A673 (cell line): ENCODE results near the gene RFTN1.

Experiments
- CTCF ChIP-seq: fragments of 300-800, 200-600 bp; sonication (generic); conservative IDR thresholded peaks from 2 replicates; pipeline ENCODE4 v1.5.1; 2017; ENCODE audit warnings: low read depth, mild to moderate bottlenecking, antibody characterized with exemption, low read length, moderate library complexity, mixed read lengths
- EZH2 ChIP-seq: fragments of 200-600 bp; sonication (generic); IDR thresholded peaks from 2 replicates; pipeline ENCODE4 v1.6.1; 2017; ENCODE audit warnings: borderline replicate concordance, low read depth, mild to moderate bottlenecking, mixed read lengths, antibody characterized with exemption, low read length; ENCODE audit not compliant: poor library complexity, severe bottlenecking

GRCh38 chr3:16315623-16316022, 197.9 kb downstream of the RFTN1 start:
- no peak for TF ChIP-seq CTCF
- no peak for TF ChIP-seq EZH2
